ENCODE results near the gene ACOX1. TPM values are rescaled to one million over a fixed set of nuclear protein-coding genes. Genes with fewer than 3 reads are reported as not detected.

ACOX1 gene
- total and polyA plus RNA-seq, 2 of the 13 experiments (the other 11 are each of a cell fraction or from before 2014, with no cell fraction given), result 86.4 to 120 TPM

- no peak for TF ChIP-seq ZNF784 (CRISPR knock-in tag; IDR thresholded peaks at IDR 0.05; ENCODE audit: borderline replicate concordance)
- peak; percentile 60; the same call in 1 of the 2 replicates for TF ChIP-seq TMF1 (CRISPR knock-in tag; IDR thresholded peaks at IDR 0.05; ENCODE audit: low read depth)
- TF ChIP-seq GABPB1 (CRISPR knock-in tag; IDR thresholded peaks at IDR 0.05), result peak; percentile 33; the same call in 1 of the 2 replicates
- TF ChIP-seq ZNF274 (CRISPR knock-in tag; IDR thresholded peaks at IDR 0.05), result peak; percentile 59; the same call in 1 of the 2 replicates
- no peak for TF ChIP-seq CREB1 (IDR thresholded peaks at IDR 0.05)
- no peak for TF ChIP-seq CREB1 (CRISPR knock-in tag; IDR thresholded peaks at IDR 0.05)
- TF ChIP-seq GZF1 (CRISPR knock-in tag; IDR thresholded peaks at IDR 0.05), result peak; percentile 87; the same call in 1 of the 2 replicates
- no peak for TF ChIP-seq ZSCAN29 (CRISPR knock-in tag; conservative IDR thresholded peaks at IDR 0.05)
- peak; percentile 75; the same call in 1 of the 2 replicates for TF ChIP-seq SPEN (CRISPR knock-in tag; IDR thresholded peaks at IDR 0.05; ENCODE audit: low read depth)
- no peak for TF ChIP-seq ZNF572 (CRISPR knock-in tag; IDR thresholded peaks at IDR 0.05)
- TF ChIP-seq ARHGAP35 (CRISPR knock-in tag; IDR thresholded peaks at IDR 0.05; ENCODE audit: borderline replicate concordance), result no peak; the same call in none of the 2 replicates
- no peak for TF ChIP-seq ZNF253 (CRISPR knock-in tag; IDR thresholded peaks at IDR 0.05; ENCODE audit: borderline replicate concordance)
- peak; percentile 58; the same call in 1 of the 2 replicates for TF ChIP-seq ZNF709 (CRISPR knock-in tag; IDR thresholded peaks at IDR 0.05)
- TF ChIP-seq RERE (CRISPR knock-in tag; IDR thresholded peaks at IDR 0.05; ENCODE audit: low read depth), result no peak
- TF ChIP-seq ZFP62 (CRISPR knock-in tag; IDR thresholded peaks at IDR 0.05), result no peak
- TF ChIP-seq JUNB (CRISPR knock-in tag; IDR thresholded peaks at IDR 0.05; ENCODE audit: borderline replicate concordance), result no peak
- TF ChIP-seq ZNF44 (CRISPR knock-in tag; IDR thresholded peaks at IDR 0.05), result no peak
- TF ChIP-seq ZNF224 (CRISPR knock-in tag; IDR thresholded peaks at IDR 0.05), result 0 out of 2 replicates have a peak, but pooled peaks have one; percentile 52
- 0 out of 2 replicates have a peak, but pooled peaks have one; percentile 46 for TF ChIP-seq ZNF570 (CRISPR knock-in tag; IDR thresholded peaks at IDR 0.05; ENCODE audit: borderline replicate concordance)
- no peak for TF ChIP-seq HDAC6 (IDR thresholded peaks at IDR 0.05; ENCODE audit: low read depth, low read length)
- TF ChIP-seq ZNF891 (CRISPR knock-in tag; IDR thresholded peaks at IDR 0.05), result no peak
- TF ChIP-seq ZNF546 (CRISPR knock-in tag; conservative IDR thresholded peaks at IDR 0.05), result no peak; the same call in 1 of the 2 replicates
- TF ChIP-seq BRF2 (CRISPR knock-in tag; IDR thresholded peaks at IDR 0.05), result no peak
- no peak for TF ChIP-seq RAD21 (CRISPR knock-in tag; IDR thresholded peaks at IDR 0.05)
These were observed 86.3 kb downstream of the ACOX1 start (continued) for GRCh38 chr17:75892556-75893224.
